Measurements from ENCODE around the gene CUTC. TPM values are rescaled to one million over a fixed set of nuclear protein-coding genes. Genes with fewer than 3 reads are reported as not detected.
A peak's percentile ranks its signal among the peaks of the same experiment; 100 is the strongest.
"Not testable (repeated sequence)": the region's sequence is repeated elsewhere in the genome, so short reads cannot be mapped to it uniquely, and the experiment has no call there.

CUTC gene
- total RNA-seq, 1 donor from 2014 or later = 14.4 TPM

DNA sequence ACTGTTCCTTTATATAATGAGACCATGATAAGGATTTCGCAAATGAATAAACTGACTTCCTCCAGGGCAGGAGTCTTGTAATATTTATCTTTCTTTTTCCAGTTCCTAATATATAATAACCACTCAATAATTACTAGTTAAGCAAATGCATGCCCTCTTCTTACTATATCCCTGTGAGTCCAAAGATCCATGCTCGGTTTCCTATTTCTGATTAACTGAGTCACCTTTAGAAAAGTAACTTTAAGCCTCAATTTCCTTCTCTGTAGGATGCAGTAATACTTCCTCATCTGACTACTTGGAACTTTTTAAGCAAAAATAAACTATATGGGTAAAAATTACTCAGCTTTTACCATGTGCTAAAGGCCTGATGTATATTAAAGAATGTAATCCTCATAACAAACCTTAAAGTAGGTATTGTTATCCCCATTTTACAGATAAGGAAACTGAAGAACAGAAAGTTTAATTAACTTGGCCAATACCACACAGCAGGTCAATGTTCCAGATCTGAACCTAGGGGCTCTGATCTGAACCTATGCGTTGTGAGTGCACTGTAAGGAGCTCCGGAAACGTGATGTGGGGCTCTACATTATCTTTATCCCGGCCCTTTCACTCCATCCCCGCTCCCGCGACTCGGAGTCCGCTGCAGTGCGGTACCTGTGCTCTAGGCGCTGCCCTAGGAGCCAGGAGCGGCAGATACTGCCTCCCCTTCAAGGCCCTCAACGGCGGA, 565 bp upstream of the CUTC start:
- H3K36me3 Mint-ChIP-seq (ENCODE audit: low read depth) = peaks cover 4% of the 10 kb centered on the region
- H3K9me3 Mint-ChIP-seq (ENCODE audit: low read depth) = no peaks in the 10 kb centered on the region
- no peaks in the 10 kb centered on the region for H3K27me3 Mint-ChIP-seq (ENCODE audit: low read depth)
- peak overlapping the region; percentile 87 for H3K4me3 Mint-ChIP-seq (ENCODE audit: unreplicated experiment)
- peak overlapping the region; percentile 97 for H3K27ac Mint-ChIP-seq (ENCODE audit: unreplicated experiment)
- peaks cover 18% of the 10 kb centered on the region for H3K4me1 Mint-ChIP-seq (ENCODE audit: low read depth)
- no peak for DNase-seq (ENCODE audit: low spot score)
- TF ChIP-seq CTCF (IDR thresholded peaks at IDR 0.05) = no peak

DNA sequence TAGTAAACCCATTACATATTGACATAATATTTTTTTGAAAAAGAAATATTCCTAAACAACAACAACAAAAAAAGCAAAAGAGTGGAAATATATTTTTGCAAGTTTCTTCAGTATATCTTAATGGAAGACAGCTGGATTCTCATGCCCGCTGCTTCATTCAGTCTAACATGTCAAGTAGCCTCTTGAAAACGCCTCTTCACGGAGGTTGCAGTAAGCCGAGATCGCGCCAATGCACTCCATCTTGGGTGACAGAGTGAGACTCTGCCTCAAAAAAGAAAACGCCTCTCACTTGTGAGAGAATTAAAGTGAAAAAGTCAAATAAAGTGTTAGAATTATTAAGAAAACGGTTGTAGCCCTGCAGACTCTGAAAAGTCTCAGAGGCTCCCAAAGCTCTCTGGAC, 1.3 kb downstream of the CUTC start:
- DNase-seq (ENCODE audit: low spot score) = no peak
- peaks cover 8% of the 10 kb centered on the region for H3K36me3 Mint-ChIP-seq (ENCODE audit: low read depth)
- no peak for TF ChIP-seq CTCF (IDR thresholded peaks at IDR 0.05)

GRCh38 chr10:99734111-99734510, 2.1 kb downstream of the CUTC start:
- H3K4me3 Mint-ChIP-seq (ENCODE audit: unreplicated experiment); H3K27me3 Mint-ChIP-seq (ENCODE audit: low read depth); DNase-seq (ENCODE audit: low spot score); H3K36me3 Mint-ChIP-seq (ENCODE audit: low read depth); H3K9me3 Mint-ChIP-seq (ENCODE audit: low read depth): not testable (repeated sequence)
- Mint-ChIP-seq H3K27ac (ENCODE audit: unreplicated experiment) (peak overlapping the region; percentile 2), H3K4me1 (ENCODE audit: low read depth) (peaks cover 18% of the 10 kb centered on the region)

More for the DNA sequence above, 1.3 kb downstream of the CUTC start:
- no peaks in the 10 kb centered on the region for H3K27me3 Mint-ChIP-seq (ENCODE audit: low read depth)
- peak overlapping the region; percentile 59 for H3K4me3 Mint-ChIP-seq (ENCODE audit: unreplicated experiment)
- no peaks in the 10 kb centered on the region for H3K9me3 Mint-ChIP-seq (ENCODE audit: low read depth)
- peak overlapping the region; percentile 22 for H3K27ac Mint-ChIP-seq (ENCODE audit: unreplicated experiment)
- H3K4me1 Mint-ChIP-seq (ENCODE audit: low read depth) = peaks cover 18% of the 10 kb centered on the region

DNA sequence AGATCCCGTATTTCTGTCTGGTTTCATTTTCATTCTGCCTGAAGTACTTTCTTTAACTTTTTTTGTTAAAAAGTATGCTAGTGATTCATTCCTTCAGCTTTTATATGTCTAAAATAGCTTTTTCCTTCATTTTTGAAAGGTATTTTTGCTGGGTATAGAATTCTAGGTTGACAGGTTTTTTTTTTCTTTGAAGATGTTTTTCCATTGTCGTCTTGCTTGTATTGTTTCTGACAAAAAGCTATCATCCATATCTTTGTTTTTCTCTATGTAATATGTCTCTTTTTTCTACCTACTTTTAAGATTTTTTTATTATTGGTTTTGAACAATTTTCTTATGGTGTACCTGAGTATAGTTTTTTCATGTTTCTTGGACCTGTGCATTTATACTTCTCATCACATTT, 8.2 kb downstream of the CUTC start:
- H3K27me3 Mint-ChIP-seq (ENCODE audit: low read depth) = no peaks in the 10 kb centered on the region
- no peak for TF ChIP-seq CTCF (IDR thresholded peaks at IDR 0.05)
- peaks cover 44% of the 10 kb centered on the region for H3K36me3 Mint-ChIP-seq (ENCODE audit: low read depth)
- H3K4me1 Mint-ChIP-seq (ENCODE audit: low read depth) = peaks cover 26% of the 10 kb centered on the region
- no peak for DNase-seq (ENCODE audit: low spot score)
- H3K4me3 Mint-ChIP-seq (ENCODE audit: unreplicated experiment) = no peak overlapping the region
- no peak overlapping the region for H3K27ac Mint-ChIP-seq (ENCODE audit: unreplicated experiment)
- H3K9me3 Mint-ChIP-seq (ENCODE audit: low read depth) = peaks cover 18% of the 10 kb centered on the region

DNA sequence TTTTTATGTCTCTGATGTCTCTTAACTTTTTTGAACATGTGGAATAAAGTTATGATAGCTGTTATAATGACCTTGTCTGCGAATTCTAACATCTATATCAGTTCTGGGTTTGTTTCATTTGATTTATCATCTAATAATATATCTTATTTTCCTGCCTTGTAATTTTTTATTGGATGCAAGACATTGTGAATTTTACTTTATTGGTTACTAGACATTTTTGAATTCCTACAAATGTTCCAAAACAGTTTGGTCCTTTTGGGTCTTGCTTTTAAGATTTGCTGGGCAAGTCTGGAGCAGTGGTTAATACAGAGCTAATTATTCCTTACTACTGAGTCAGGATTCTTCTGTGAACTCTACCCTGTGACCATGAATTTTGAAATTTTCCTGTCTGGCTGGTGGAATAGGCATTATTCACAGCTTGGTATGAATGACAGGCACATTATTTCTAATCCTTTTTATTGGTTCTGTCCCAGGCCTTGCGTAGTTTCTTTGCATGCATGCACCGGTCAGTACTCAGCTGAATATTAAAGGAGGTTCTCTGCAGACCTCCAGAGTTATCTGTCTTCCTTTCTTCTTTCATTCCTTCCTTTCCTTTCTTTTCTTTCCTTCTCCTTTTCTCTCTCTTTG, 9.0 kb downstream of the CUTC start:
- no peak overlapping the region for H3K4me3 Mint-ChIP-seq (ENCODE audit: unreplicated experiment)
- peak overlapping the region; percentile 3 for H3K27ac Mint-ChIP-seq (ENCODE audit: unreplicated experiment)
- H3K4me1 Mint-ChIP-seq (ENCODE audit: low read depth) = peaks cover 26% of the 10 kb centered on the region
- no peak for DNase-seq (ENCODE audit: low spot score)
- H3K9me3 Mint-ChIP-seq (ENCODE audit: low read depth) = peaks cover 18% of the 10 kb centered on the region
- H3K36me3 Mint-ChIP-seq (ENCODE audit: low read depth) = peaks cover 44% of the 10 kb centered on the region
- no peak for TF ChIP-seq CTCF (IDR thresholded peaks at IDR 0.05)
- H3K27me3 Mint-ChIP-seq (ENCODE audit: low read depth) = no peaks in the 10 kb centered on the region

Measured in chondrocyte (in vitro differentiated cells).